Inferior parietal cortex (tissue), 1 donor: ENCODE measurements around the gene ZNF609.

Source experiments
- DNase-seq: peaks from one replicate; pipeline ENCODE4 v3.0.0-alpha.2; 2016; ENCODE audit errors: extremely low spot score

Gene ZNF609

DNA sequence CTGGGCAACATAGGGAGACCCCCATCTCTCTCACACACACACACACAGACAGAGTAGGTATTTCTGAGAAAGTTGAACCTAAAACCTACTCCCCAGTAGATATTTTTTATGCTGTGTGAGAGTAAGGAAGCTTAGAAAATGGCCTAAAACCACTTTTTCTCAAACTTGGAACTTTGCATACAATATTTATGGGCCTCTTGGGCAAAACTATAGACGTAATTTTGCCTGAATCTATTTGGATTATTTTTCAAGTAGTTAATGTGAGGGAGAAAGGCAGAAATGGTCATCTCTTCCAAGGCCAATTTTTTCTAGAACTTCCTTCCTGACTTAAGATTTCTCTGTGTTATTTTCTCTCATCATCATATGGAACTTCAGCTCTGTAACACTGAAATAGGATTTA, 81.7 kb downstream of the ZNF609 start:
- no peak for DNase-seq

DNA sequence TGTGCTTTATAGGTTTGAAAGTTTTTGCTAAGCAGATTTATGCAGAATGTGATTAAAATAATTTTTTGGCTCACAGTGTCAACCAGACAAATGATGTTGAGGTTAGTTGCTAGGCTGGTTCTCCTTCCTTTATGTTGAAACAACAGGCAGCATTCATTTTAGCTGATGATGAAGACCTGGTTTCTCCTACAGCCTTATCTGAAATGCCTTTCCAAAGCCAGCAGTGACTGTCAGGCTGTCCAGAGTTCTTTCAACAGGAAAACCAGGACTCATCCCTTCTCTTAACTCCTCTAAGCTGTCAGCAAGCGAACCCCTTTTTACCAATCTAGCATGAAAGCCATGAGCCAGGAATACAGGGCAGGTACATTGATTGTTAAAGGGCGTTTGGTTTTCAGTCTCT, 84.1 kb downstream of the ZNF609 start:
- no peak for DNase-seq

DNA sequence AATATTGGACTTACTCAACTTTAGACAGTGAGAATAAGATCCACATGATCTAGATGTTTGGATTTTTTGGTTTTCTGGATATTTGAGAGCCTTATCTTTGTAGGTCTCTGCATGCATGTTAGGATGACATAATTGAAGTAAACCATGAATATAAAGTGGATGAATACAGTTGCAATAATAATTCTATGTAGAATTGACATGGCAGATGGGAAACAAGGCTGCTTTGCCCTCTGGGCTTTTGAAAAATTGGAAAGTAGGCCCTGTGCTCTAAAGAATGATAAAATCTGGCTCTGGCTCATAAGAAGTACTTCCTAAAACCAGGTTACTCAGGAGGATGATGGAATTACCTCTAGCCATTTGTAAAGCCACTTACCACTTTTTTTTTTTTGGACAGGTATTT, 86.9 kb downstream of the ZNF609 start:
- no peak for DNase-seq

DNA sequence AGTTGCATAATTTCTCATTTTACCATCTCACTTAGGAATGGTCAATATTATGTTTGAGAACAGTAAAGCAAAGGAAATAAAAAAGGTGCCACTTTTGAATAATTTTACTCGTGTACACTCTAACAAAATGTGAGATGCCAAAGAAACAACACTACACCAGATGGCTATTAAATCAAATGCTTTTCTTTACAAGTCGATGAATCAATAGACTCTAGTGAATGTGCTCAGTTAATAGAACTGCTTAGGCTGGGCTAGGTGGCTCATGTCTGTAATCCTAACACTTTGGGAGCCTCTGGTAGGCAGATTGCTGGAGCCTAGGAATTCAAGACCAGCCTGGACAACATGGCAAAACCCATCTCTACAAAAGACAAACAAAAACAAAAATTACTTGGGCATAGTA, 87.9 kb downstream of the ZNF609 start:
- no peak for DNase-seq

DNA sequence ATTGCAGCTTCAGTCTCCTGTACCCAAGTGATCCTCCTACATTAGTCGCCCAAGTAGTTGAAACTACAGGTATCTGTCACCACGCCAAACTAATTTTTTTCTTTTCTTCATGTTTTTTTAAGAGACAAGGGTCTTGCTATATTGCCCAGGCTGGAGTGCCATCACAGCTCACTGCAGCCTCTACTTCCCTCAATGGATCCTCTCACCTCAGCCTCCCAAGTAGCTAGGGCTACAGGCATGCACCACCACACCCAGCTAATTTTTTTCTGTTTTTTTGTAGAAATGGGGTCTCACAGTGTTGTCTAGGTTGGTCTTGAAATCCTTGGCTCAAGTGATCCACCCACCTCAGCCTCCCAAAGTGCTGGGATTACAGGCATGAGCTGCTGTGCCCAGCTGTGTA, 89.5 kb downstream of the ZNF609 start:
- DNase-seq = no peak

DNA sequence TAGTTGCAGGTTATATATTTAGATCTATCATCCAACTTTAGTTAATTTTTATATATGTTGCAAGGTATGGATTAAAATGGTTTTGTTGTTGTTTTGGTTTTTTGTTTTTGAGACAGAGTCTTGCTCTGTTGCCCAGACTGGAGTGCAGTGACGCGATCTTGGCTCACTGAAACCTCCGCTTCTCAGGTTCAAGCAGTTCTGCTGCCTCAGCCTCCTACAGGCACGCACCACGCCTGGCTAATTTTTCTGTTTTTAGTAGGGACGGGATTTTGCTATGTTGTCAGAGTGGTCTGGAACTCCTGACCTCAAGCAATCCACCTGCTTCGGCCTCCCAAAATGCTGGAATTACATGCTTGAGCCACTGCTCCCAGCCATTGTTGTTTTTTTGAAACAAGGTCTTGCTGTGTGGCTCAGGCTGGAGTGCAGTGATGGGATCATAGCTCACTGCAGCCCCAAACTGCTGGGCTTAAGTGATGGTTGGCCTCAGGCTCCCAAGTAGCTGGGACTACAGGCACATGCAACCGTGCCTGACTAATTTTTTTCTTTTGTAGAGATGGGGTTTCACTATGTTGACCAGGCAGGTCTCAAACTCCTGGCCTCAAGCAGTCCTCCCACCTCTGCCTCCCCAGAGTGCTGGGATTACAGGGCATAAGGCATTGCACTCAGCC, 92.0 kb downstream of the ZNF609 start:
- no peak for DNase-seq

DNA sequence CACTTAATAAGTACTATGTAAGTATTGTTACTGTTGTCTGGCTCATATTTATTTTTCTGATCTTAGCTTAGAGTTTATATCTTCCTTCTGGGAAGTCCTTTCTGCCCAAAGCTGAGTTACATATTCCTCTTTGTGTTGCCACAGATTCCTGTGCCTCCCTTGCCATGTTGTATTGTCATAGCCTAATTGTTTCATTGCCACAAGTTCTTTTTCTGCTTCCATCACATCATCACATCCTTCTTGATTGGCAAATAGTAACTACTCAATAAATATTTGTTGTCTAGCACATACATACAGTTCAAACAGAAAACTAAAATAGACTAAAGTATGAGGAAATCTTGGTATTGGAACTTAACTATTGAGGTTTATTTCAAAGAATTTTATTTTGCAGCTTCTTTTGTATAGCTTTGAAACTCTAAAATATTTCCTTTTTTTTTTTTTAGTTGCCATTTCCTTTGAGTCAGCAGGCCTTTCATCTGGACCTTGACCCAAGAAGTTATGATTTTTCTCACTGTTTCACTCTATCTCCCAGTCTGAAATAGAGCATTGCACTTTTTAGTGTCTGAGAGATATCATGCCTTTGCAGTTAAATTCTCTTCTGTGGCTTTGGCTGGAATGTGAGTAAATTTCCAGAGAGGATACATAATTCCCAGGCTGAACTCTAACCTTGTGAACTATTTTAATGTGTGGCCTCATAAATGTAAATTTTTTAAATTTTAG, 98.2 kb downstream of the ZNF609 start:
- no peak for DNase-seq

DNA sequence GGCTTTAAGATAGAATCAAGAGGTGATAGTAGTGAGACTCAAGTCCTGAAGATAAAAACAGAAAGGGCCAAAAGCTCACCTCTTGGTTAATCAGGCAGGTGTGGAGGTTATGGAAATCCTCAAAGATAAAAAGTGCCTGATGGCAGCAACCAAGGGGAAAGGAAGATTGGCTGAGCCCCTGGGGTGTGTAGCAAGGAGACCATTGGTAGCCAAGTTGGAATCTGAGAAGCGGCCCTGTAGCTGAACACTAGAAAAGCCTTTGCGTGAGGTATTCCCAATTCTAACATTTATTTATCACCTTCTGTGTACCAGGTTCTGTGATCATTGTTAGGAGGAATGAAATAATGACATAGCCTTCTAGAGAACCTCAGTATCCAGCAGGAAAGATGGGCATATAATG, 98.9 kb downstream of the ZNF609 start:
- DNase-seq = no peak

DNA sequence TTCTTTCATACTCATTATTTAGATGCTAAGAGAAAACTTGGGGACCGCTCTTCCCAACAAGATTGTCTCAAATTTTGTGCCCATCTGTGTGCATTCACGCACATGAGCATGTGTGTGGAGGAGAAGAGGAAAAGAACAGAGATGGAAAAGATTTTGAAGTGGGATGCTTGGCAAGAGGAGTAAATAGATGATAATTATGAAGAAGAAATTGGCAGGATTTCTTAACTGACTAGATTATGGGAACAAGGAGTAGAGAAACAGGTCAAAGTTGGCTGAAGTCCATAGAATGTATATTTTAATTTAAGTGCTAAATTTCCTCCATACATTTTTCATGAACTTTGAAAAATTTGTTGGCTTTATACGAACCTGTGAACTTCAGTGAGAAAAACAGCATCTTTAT, 100.1 kb downstream of the ZNF609 start:
- DNase-seq = no peak

DNA sequence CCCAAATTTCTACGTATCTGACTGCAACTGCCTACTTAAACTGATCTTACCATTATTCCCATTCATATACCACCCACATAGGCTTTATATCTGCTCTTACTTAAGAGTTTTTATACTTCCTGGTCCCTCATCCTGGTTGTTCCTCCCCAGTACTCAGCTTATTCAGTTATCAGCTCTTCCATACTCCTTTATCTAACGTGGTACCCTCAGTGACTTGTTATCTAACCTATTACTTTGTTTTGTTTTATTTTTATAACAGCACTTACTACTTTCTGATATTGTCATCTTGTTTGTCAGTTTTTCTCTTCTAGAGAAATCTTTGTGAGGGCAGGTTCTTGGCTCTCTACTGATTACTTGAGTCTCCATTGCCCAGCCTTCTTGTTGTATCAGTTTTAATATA, 100.6 kb downstream of the ZNF609 start:
- no peak for DNase-seq

DNA sequence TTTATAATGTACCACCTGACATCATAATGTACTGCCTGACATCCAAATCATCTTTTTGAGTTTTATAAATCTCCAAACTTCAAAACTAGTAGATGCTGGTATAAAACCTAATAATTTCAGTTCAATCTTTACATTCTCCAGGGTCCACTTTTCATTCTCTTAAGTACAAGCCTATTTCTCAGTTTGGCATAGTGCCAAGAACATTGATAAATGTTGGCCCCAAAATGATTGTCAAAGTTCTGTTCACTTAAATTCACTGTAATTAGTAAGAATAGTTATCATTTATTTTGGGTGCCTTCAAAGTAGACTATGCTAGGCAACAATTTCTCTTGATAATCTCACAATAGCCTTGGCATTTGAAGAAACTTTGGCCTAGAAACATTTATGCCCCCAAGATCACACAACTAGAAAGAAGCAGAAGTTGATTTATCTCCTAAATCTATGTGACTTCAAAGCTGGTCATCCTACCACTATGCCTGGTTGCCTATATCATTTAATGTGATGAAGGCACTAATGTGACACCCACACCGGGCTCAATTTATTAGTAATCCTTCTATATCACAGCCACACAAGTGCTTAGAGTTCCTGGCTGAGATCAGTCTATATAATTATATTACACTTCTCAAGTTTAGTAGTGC, 101.7 kb downstream of the ZNF609 start:
- DNase-seq = no peak

DNA sequence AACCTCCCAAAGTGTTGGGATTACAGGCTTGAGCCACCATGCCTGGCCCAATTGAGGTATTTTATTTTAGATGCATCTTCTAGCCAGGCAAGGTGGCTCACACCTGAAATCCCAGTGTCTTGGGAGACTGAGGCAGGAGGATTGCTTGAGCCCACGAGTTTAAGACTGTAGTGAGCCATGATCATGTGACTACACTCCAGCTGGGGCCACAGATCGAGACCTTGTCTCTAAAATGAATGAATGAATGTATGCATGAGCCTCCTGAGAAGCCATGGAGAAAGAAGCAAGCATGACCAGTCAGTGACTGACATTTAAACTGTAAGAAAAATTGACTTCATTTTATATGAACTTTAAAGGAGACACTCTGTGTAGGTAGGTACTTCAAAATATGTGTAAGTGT, 105.7 kb downstream of the ZNF609 start:
- no peak for DNase-seq

DNA sequence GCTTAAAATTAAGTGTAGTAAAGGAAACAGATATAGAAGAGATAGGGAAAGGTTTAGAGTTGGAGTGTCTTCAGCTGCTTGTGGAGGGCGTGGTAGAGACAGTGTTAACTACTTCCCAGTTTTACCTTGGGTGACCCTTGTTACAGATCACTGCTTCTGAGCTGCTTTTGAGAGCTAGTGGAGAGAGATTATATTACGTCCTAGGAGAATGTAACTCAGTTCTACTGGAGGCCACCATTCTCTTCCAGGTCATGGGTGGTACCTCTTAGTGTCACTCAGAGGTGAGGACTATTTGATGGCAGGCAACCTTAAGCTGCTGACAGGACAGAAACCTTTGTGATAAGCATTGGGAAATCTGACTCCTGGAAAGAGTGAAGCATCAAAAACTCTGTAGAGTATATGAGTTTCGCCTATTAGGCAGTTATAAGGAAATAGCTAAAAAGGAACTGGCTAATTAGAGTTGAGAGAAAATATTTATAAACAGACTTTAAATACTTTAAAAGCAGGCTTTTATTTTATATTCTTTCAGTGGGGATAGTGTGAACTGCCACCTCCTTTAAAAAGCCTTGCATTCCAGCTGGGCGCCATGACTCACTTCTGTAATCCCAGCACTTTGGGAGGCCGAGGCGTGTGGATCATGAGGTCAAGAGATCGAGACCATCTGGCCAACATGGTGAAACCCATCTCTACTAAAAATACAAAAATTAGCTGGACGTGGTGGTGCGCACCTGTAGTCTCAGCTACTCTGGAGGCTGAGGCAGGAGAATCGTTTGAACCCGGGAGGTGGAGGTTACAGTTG, 106.5 kb downstream of the ZNF609 start:
- no peak for DNase-seq

DNA sequence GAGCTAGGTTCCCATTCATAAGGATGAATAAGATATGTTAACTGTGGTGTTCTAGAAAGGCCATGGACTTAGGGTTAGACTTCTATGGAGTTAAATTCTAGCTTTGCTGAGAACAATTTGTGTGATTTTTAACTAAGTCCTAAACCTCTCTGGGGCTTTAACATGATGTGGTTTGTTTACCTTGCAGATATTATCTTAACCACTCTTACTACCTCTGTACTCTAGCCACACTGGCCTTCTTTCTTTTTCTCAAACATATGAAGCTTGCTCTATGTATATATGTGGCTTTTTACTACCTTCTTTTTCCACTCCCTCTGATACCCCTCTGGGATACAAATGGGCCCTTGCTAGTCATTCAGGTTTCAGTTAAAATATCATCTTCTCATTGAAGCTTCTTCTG, 108.4 kb downstream of the ZNF609 start:
- DNase-seq = no peak

DNA sequence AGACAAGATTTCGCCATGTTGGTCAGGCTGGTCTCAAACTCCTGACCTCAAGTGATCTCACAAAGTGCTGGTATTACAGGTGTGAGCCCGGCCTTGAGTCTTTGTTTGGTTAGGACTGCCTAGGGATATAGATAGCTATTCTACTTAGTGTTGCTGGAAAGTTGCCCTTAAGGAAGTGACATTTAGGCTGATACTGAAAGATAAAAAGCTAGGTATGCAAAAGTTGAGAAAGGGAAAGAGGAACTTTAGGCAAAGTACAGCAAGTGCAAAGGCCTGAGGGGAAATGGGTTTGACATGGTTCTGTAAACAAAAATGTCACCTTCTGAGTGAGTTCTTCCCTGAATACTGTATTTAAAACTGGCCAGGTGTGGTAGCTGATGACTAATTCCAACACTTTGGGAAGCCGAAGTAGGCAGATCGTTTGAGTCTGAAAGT, 111.5 kb downstream of the ZNF609 start:
- no peak for DNase-seq

DNA sequence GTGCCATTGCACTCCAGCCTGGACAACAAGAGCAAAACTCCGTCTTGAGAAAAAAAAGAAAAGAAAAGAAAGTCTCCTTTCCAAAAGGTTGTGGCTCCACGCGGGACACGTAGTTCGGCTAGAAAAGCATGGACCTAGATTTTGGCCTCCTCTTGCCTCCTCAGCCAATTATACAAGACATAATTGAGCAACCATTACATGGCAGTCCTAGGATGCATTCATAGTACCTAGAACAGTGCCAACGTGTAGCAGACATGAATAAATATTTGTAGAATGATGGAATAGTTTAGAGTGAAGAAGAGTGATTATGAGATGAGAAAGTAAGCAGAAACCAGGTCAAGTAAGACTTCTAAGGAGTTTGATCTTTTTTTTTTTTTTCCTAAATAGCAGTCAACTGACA, 112.5 kb downstream of the ZNF609 start:
- no peak for DNase-seq

DNA sequence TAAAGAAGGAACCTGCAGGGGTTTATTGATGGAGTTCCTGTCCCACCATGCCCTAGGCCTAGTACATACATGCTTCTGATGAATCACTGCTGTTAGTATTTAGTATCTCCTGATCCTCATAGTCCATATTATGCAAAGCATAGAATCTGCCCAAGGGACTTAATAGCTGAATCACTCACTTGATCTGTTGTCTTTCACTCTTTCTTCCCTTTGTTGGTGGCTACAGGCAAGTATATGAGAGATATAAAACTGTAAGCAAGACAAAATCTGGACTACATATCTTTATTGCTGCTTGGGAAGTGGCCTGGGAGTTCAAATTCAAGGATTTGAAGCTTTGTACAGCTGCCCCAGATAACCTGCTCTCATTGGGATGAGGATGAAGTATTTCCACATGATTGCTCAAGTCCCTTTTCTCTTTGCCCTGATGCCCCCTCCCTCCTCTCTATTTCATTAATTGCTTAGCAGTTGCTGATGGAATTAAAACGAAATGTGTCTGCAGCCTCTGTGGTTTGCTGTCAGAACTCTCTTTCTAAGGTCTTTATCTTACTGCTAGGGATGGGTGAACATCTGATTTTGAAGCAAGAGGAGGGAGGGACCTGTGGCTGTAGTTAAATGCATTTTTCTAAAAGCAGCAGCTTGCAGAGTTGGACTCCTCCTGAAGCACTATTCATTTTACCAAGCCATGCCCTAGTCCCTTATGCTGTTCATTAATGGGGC, 114.1 kb downstream of the ZNF609 start:
- DNase-seq = no peak

DNA sequence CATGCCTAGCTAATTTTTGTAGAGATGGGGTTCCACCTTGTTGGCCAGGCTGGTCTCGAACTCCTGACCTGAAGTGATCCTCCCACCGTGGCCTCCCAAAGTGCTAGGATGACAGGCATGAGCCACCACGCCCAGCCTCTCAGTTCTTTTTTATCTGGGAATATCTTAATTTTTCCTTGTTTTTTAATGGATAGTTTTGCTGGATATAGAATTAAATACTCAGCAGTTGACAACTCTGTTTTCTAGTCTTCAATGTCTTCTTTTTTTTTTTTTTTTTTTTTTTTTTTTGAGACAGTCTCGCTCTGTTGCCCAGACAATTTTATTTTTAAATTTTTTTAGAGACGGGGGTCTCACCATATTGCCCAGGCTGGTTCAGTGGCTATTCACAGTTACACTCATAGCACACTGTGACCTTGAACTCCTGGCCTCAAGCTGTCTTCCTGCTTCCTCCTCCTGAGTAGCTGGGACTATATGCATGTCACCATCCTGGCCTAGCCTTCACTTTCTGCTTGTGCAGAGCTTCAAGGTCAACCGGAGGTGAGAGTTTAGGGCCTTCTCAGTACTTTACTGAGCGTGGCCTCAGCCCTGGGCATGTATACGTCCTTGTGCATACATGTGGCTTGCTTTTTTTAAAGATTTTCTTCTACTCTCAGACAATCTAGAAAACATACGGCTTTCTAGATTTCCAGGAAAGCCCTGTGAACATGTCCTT, 120.5 kb downstream of the ZNF609 start:
- DNase-seq = no peak

DNA sequence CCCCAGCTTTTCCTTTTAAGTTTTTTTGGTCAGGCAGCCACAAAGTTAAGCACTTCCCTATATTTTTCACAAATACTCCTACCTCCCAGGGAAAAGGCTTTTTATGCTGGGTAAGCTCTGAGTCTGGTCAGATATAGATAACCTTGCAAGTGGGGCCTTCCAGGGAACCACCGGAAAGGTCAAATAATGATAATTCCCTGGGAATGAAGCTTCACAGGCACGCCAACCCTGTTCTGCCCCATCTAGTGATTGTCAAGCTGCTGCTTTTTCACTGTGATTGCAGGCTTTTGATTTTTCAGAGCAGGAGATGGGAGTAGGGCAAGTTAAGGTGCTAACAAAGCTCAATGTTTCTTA, 121.0 kb downstream of the ZNF609 start:
- no peak for DNase-seq

DNA sequence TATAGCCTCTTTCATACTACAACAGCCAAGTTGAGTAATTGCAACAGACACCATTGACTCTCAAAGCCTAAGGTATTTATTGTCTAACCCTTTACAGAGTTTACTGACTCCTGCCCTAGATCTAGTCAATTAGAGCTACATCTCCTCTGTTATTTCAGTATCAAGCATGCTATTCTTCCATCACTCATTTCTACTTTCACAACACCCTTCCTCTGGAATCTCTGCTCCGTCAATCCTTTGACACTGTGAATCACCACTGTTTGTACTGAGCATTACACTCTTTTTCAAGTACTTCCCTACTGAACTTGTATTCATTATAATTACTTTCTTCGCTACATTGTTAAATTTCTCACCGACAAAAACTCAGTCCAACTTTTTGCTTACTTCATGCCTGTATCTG, 121.8 kb downstream of the ZNF609 start:
- DNase-seq = no peak

DNA sequence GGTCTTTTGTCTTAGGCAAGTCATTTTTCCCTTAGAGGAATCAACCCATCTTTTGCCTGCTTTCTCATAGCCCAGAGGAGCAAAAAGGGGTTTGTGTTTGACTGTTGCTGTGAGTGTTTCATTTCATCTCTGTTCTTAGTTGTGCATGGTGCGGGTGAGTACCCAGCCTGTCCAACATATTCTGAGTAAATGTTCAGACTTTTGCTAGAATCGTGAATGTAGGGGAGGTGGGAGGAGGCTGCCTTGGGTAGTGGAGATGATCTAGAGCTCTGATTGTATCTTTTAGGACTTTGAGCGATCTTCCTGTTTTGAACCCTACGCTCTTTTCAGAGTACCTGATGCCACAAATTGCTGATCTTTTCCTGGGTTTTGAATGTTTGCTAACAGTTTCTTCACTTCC, 123.1 kb downstream of the ZNF609 start:
- no peak for DNase-seq
